ENCODE measurements around the gene JARID2. TPM values are rescaled to one million over a fixed set of nuclear protein-coding genes. Genes with fewer than 3 reads are reported as not detected.

Gene JARID2
- total RNA-seq, 1 donor from 2014 or later: 65.6 TPM

GRCh38 chr6:15368873-15369272, 123.0 kb downstream of the JARID2 start:
- no peak overlapping the region for H3K4me3 Mint-ChIP-seq (ENCODE audit: low read depth)
- H3K27ac Mint-ChIP-seq: no peak overlapping the region
- DNase-seq (ENCODE audit: low spot score, unreplicated experiment): no peak
- H3K36me3 Mint-ChIP-seq (ENCODE audit: insufficient read depth): no peaks in the 10 kb centered on the region
- H3K27me3 Mint-ChIP-seq: no peaks in the 10 kb centered on the region
- TF ChIP-seq, protein P1, sequence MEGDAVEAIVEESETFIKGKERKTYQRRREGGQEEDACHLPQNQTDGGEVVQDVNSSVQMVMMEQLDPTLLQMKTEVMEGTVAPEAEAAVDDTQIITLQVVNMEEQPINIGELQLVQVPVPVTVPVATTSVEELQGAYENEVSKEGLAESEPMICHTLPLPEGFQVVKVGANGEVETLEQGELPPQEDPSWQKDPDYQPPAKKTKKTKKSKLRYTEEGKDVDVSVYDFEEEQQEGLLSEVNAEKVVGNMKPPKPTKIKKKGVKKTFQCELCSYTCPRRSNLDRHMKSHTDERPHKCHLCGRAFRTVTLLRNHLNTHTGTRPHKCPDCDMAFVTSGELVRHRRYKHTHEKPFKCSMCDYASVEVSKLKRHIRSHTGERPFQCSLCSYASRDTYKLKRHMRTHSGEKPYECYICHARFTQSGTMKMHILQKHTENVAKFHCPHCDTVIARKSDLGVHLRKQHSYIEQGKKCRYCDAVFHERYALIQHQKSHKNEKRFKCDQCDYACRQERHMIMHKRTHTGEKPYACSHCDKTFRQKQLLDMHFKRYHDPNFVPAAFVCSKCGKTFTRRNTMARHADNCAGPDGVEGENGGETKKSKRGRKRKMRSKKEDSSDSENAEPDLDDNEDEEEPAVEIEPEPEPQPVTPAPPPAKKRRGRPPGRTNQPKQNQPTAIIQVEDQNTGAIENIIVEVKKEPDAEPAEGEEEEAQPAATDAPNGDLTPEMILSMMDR (IDR thresholded peaks at IDR 0.05; ENCODE audit: unreplicated experiment): no peak
- H3K9me3 Mint-ChIP-seq (ENCODE audit: low read depth): no peaks in the 10 kb centered on the region
- H3K4me1 Mint-ChIP-seq (ENCODE audit: low read depth): peaks cover 27% of the 10 kb centered on the region

DNA sequence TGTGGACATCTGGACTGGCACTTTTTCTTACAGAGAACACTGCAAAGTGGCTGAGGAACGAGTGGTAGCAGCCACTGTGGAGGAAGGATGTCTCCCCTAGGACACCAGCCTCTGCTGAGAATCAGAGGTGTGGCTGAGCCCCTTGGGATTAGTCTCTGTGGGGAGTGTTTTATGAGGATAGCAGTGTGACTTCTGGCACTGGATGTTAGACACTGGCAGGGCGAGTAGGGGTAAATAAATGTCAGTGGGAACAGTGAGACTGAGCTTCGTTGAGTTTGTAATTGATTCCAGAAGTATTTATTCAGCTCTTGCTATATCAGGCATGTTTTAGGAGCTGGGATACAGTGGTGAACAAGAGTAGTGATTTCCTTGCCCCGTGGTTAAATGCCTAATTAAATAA, 124.0 kb downstream of the JARID2 start:
- H3K36me3 Mint-ChIP-seq (ENCODE audit: insufficient read depth): no peaks in the 10 kb centered on the region
- peaks cover 25% of the 10 kb centered on the region for H3K4me1 Mint-ChIP-seq (ENCODE audit: low read depth)
- H3K4me3 Mint-ChIP-seq (ENCODE audit: low read depth): no peak overlapping the region
- H3K27ac Mint-ChIP-seq: peak overlapping the region; percentile 7
- no peaks in the 10 kb centered on the region for H3K9me3 Mint-ChIP-seq (ENCODE audit: low read depth)
- DNase-seq (ENCODE audit: low spot score, unreplicated experiment): no peak
- TF ChIP-seq, protein P1 (IDR thresholded peaks at IDR 0.05; ENCODE audit: unreplicated experiment): no peak
- H3K27me3 Mint-ChIP-seq: no peaks in the 10 kb centered on the region

GRCh38 chr6:15370733-15371671, 125.1 kb downstream of the JARID2 start:
- DNase-seq (ENCODE audit: low spot score, unreplicated experiment): no peak

DNA sequence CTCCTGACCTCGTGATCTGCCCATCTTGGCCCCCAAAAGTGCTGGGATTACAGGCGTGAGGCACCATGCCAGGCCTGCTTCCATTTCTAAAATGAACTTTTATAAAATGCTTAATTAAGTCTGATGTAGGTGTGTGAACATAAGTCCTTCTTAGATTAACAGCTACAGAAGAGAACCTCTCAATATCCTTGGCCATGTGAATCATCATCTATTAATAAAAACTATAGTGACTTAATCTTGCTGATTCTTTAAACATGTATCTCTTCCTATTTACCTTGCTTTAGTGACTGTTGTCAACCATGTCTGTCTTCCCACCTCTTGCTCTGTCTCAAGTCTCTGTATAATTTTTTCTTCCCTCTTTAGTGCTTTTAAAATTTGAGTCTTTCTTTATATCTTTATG, 127.1 kb downstream of the JARID2 start:
- TF ChIP-seq, protein P1 (IDR thresholded peaks at IDR 0.05; ENCODE audit: unreplicated experiment): no peak
- DNase-seq (ENCODE audit: low spot score, unreplicated experiment): no peak
- Mint-ChIP-seq H3K4me1 (ENCODE audit: low read depth) (peaks cover 9% of the 10 kb centered on the region), H3K27me3 (no peaks in the 10 kb centered on the region), H3K36me3 (ENCODE audit: insufficient read depth) (peaks cover 5% of the 10 kb centered on the region), H3K27ac (no peak overlapping the region), H3K4me3 (ENCODE audit: low read depth) (no peak overlapping the region), H3K9me3 (ENCODE audit: low read depth) (no peaks in the 10 kb centered on the region)

More at GRCh38 chr6:15370733-15371671, 125.1 kb downstream of the JARID2 start:
- Mint-ChIP-seq H3K27ac (no peak overlapping the region), H3K9me3 (ENCODE audit: low read depth) (no peaks in the 10 kb centered on the region), H3K36me3 (ENCODE audit: insufficient read depth) (no peaks in the 10 kb centered on the region), H3K4me3 (ENCODE audit: low read depth) (no peak overlapping the region), H3K4me1 (ENCODE audit: low read depth) (peaks cover 16% of the 10 kb centered on the region), H3K27me3 (no peaks in the 10 kb centered on the region)
- TF ChIP-seq, protein P1 (IDR thresholded peaks at IDR 0.05; ENCODE audit: unreplicated experiment): no peak

GRCh38 chr6:15374119-15374518, 128.2 kb downstream of the JARID2 start:
- no peaks in the 10 kb centered on the region for H3K27me3 Mint-ChIP-seq
- TF ChIP-seq, protein P1 (IDR thresholded peaks at IDR 0.05; ENCODE audit: unreplicated experiment): no peak
- no peak for DNase-seq (ENCODE audit: low spot score, unreplicated experiment)
- H3K36me3 Mint-ChIP-seq (ENCODE audit: insufficient read depth): peaks cover 5% of the 10 kb centered on the region
- no peaks in the 10 kb centered on the region for H3K9me3 Mint-ChIP-seq (ENCODE audit: low read depth)
- peaks cover 13% of the 10 kb centered on the region for H3K4me1 Mint-ChIP-seq (ENCODE audit: low read depth)
- no peak overlapping the region for H3K4me3 Mint-ChIP-seq (ENCODE audit: low read depth)
- H3K27ac Mint-ChIP-seq: no peak overlapping the region

Measured in progenitor cell of endocrine pancreas (in vitro differentiated cells).